Panc1 (cell line): Measurements from ENCODE around the gene TRIM16.
"Not testable (repeated sequence)": the region's sequence is repeated elsewhere in the genome, so short reads cannot be mapped to it uniquely, and the experiment has no call there.

Experiments
- CTCF ChIP-seq: fragments of 450-650 bp; IDR thresholded peaks from 2 replicates; pipeline ENCODE4 v1.5.1; 2017; ENCODE audit warnings: mild to moderate bottlenecking
- POLR2AphosphoS5 ChIP-seq: IDR thresholded peaks from 2 replicates; pipeline ENCODE4 v1.6.1; 2012; ENCODE audit warnings: mild to moderate bottlenecking, low read depth, low read length, moderate library complexity
- REST ChIP-seq, 2 experiments: IDR thresholded peaks; 2 replicates each; pipeline ENCODE4 v1.6.1; 2011 to 2012; ENCODE audit warnings: low read depth in 2 of 2, control low read depth in 1 of 2, low read length in 1 of 2, mild to moderate bottlenecking in 1 of 2, moderate library complexity in 1 of 2; ENCODE audit not compliant: insufficient read depth in 1 of 2
- SIN3A ChIP-seq: IDR thresholded peaks from 2 replicates; pipeline ENCODE4 v1.6.1; 2012; ENCODE audit warnings: low read depth, mild to moderate bottlenecking, low read length, moderate library complexity, borderline replicate concordance; ENCODE audit not compliant: insufficient read depth
- TCF7L2 ChIP-seq: IDR thresholded peaks from 2 replicates; pipeline ENCODE4 v1.6.1; 2011; ENCODE audit warnings: mild to moderate bottlenecking, low read depth, low read length, inconsistent platforms

GRCh38 chr17:15683824-15684478, at the start of gene TRIM16:
- TF ChIP-seq CTCF; SIN3A; REST (IDR thresholded peaks at IDR 0.05; ENCODE audit: insufficient read depth in 1 of 2, low read depth in 2 of 2, low read length in 1 of 2); TCF7L2: not testable (repeated sequence)
- TF ChIP-seq POLR2AphosphoS5 = peak; percentile 58; the same call in 1 of the 2 replicates
